HEK293T (cell line): ENCODE measurements around the gene EPHA7.

Experiments
- ARNT ChIP-seq: fragments of 450-650 bp; IDR thresholded peaks from 2 replicates; pipeline ENCODE4 v1.6.1; 2017; ENCODE audit warnings: mild to moderate bottlenecking
- BHLHE40 ChIP-seq: fragments of 450-650 bp; IDR thresholded peaks from 2 replicates; pipeline ENCODE4 v1.6.1; 2016; ENCODE audit warnings: mild to moderate bottlenecking, moderate library complexity, borderline replicate concordance
- FOXA1 ChIP-seq: fragments of 450-650 bp; IDR thresholded peaks from 2 replicates; pipeline ENCODE4 v1.6.1; 2016; ENCODE audit warnings: mild to moderate bottlenecking
- FOXM1 ChIP-seq: fragments of 450-650 bp; IDR thresholded peaks from 2 replicates; pipeline ENCODE4 v1.6.1; 2017; ENCODE audit warnings: mild to moderate bottlenecking, borderline replicate concordance
- HDGF ChIP-seq: fragments of 450-650 bp; IDR thresholded peaks from 2 replicates; pipeline ENCODE4 v1.6.1; 2017; ENCODE audit warnings: antibody characterized with exemption, borderline replicate concordance
- SP1 ChIP-seq: fragments of 450-650 bp; IDR thresholded peaks from 2 replicates; pipeline ENCODE4 v1.6.1; 2017
- SUZ12 ChIP-seq: fragments of 450-650 bp; IDR thresholded peaks from 2 replicates; pipeline ENCODE4 v1.6.1; 2016; ENCODE audit warnings: mild to moderate bottlenecking
- TARDBP ChIP-seq: fragments of 450-650 bp; IDR thresholded peaks from 2 replicates; pipeline ENCODE4 v1.6.1; 2016

- no peak for TF ChIP-seq SUZ12
- TF ChIP-seq BHLHE40: no peak
- TF ChIP-seq SP1: no peak
- TF ChIP-seq TARDBP: no peak
- TF ChIP-seq ARNT: no peak
- no peak for TF ChIP-seq HDGF
- TF ChIP-seq FOXA1: no peak
- TF ChIP-seq FOXM1: no peak
Observed at GRCh38 chr6:93343476-93343875, 75.9 kb downstream of the EPHA7 start.
